IMR-90 (cell line): ENCODE results near the gene ACTN2. TPM values are rescaled to one million over a fixed set of nuclear protein-coding genes. Genes with fewer than 3 reads are reported as not detected.

Source experiments
- ATAC-seq: fragments of 200-7000 bp; cut with Tn5 transposase; 2 replicates; pipeline ENCODE4 v1.9.1; 2020; ENCODE audit warnings: low read depth, mild to moderate bottlenecking, moderate library complexity
- BruUV-seq: library from RNA; stranded (reverse); fragments of 400-500 nt; replicated peaks from 2 replicates; lab custom pipeline; 2021; lab: Mats Ljungman, UMichigan
- CTCF ChIA-PET: fragments of 300-600 bp; formaldehyde crosslinking; extraction: SDS; loops from one replicate; lab custom pipeline; 2021; ENCODE audit warnings: antibody characterized with exemption; lab: Yijun Ruan, JAX
- POLR2A ChIA-PET: fragments of 300-600 bp; sonication (Branson Sonifier 250); formaldehyde crosslinking; loops from one replicate; lab custom pipeline; 2022; ENCODE audit warnings: antibody characterized with exemption; ENCODE audit not compliant: unreplicated experiment; lab: Charles Lee
- DNase-seq: peaks from one replicate; pipeline ENCODE4 v3.0.0; 2013
- H2AFZ ChIP-seq: replicated peaks from 2 replicates; pipeline ENCODE3; 2013; ENCODE audit warnings: low read length, mild to moderate bottlenecking; ENCODE audit not compliant: poor library complexity
- H2AK5ac ChIP-seq: 2 replicates; pipeline ENCODE4 v1.6.1; 2013; ENCODE audit warnings: low read depth, low read length, inconsistent platforms
- H2AK9ac ChIP-seq: replicated peaks from 2 replicates; pipeline ENCODE3; 2013; ENCODE audit warnings: mild to moderate bottlenecking, low read depth, low read length, moderate library complexity; ENCODE audit not compliant: poor library complexity
- H2BK120ac ChIP-seq: 2 replicates; pipeline ENCODE4 v1.6.1; 2013; ENCODE audit warnings: low read depth, low read length, inconsistent platforms
- H2BK15ac ChIP-seq: 3 replicates; pipeline ENCODE4 v1.6.1; 2013; ENCODE audit warnings: low read depth, low read length, inconsistent platforms
- H2BK20ac ChIP-seq: 2 replicates; pipeline ENCODE4 v1.6.1; 2013; ENCODE audit warnings: low read depth, mild to moderate bottlenecking, inconsistent platforms, low read length, moderate library complexity
- H2BK5ac ChIP-seq: 2 replicates; pipeline ENCODE4 v1.6.1; 2013; ENCODE audit warnings: mild to moderate bottlenecking, low read depth, low read length, inconsistent platforms; ENCODE audit not compliant: poor library complexity, severe bottlenecking
- H3K14ac ChIP-seq: replicated peaks from 2 replicates; pipeline ENCODE4 v1.6.1; 2013; ENCODE audit warnings: low read depth, low read length, inconsistent platforms
- H3K18ac ChIP-seq: 2 replicates; pipeline ENCODE4 v1.6.1; 2013; ENCODE audit warnings: low read depth, low read length, control low read depth
- H3K23ac ChIP-seq: 2 replicates; pipeline ENCODE4 v1.6.1; 2013; ENCODE audit warnings: low read depth, low read length, inconsistent platforms
- H3K27ac ChIP-seq: 2 replicates; pipeline ENCODE4 v1.5.1; 2013; ENCODE audit warnings: mild to moderate bottlenecking, control low read depth, low read length; ENCODE audit not compliant: insufficient read depth
- H3K27me3 ChIP-seq: 2 replicates; pipeline ENCODE4 v1.6.1; 2013; ENCODE audit warnings: low read length; ENCODE audit not compliant: control insufficient read depth, insufficient read depth
- H3K36me3 ChIP-seq: 2 replicates; pipeline ENCODE4 v1.6.1; 2013; ENCODE audit warnings: low read length, mixed read lengths; ENCODE audit not compliant: control insufficient read depth, insufficient read depth
- H3K4ac ChIP-seq: 2 replicates; pipeline ENCODE4 v1.6.1; 2013; ENCODE audit warnings: low read depth, low read length, inconsistent platforms
- H3K4me1 ChIP-seq: 2 replicates; pipeline ENCODE4 v1.6.1; 2013; ENCODE audit warnings: low read length, mixed read lengths; ENCODE audit not compliant: control insufficient read depth, insufficient read depth
- H3K4me2 ChIP-seq: 2 replicates; pipeline ENCODE4 v1.6.1; 2013; ENCODE audit warnings: low read depth, mild to moderate bottlenecking, control low read depth, low read length, moderate library complexity
- H3K4me3 ChIP-seq: 2 replicates; pipeline ENCODE4 v1.5.1; 2013; ENCODE audit warnings: low read depth, mild to moderate bottlenecking, control low read depth, low read length, moderate library complexity; ENCODE audit not compliant: insufficient read depth
- H3K56ac ChIP-seq: 2 replicates; pipeline ENCODE4 v1.6.1; 2013; ENCODE audit warnings: low read length, inconsistent platforms; ENCODE audit not compliant: insufficient read depth; ENCODE audit errors: extremely low read depth
- H3K79me1 ChIP-seq, 2 experiments: 2 replicates each; pipeline ENCODE4 v1.6.1; 2013; ENCODE audit warnings: low read length in 2 of 2, inconsistent platforms in 1 of 2, low read depth in 1 of 2
- H3K9ac ChIP-seq: 2 replicates; pipeline ENCODE4 v1.6.1; 2013; ENCODE audit warnings: low read depth, low read length, control low read depth
- H3K9me1 ChIP-seq: 2 replicates; pipeline ENCODE4 v1.6.1; 2013; ENCODE audit warnings: low read length, inconsistent platforms; ENCODE audit not compliant: insufficient read depth
- H3K9me3 ChIP-seq: 2 replicates; pipeline ENCODE4 v1.6.1; 2013; ENCODE audit warnings: low read length; ENCODE audit not compliant: control insufficient read depth, insufficient read depth
- H4K20me1 ChIP-seq: 2 replicates; pipeline ENCODE4 v1.6.1; 2013; ENCODE audit warnings: low read length, inconsistent platforms; ENCODE audit not compliant: insufficient read depth
- H4K5ac ChIP-seq: 2 replicates; pipeline ENCODE4 v1.6.1; 2013; ENCODE audit warnings: mild to moderate bottlenecking, low read depth, low read length, control low read depth
- H4K8ac ChIP-seq, 2 experiments: 2 replicates each; pipeline ENCODE4 v1.6.1; 2013; ENCODE audit warnings: low read depth in 2 of 2, low read length in 2 of 2, control low read depth in 1 of 2, inconsistent platforms in 1 of 2
- H4K91ac ChIP-seq: 2 replicates; pipeline ENCODE4 v1.6.1; 2013; ENCODE audit warnings: low read depth, low read length, inconsistent platforms; ENCODE audit not compliant: insufficient read depth
- CEBPB ChIP-seq: IDR thresholded peaks from 2 replicates; pipeline ENCODE4 v1.6.1; 2012; ENCODE audit warnings: low read depth, low read length, improper control_type of control experiment
- MAZ ChIP-seq: IDR thresholded peaks from 2 replicates; pipeline ENCODE4 v1.6.1; 2012; ENCODE audit warnings: low read depth, mild to moderate bottlenecking, low read length, improper control_type of control experiment, moderate library complexity, borderline replicate concordance
- RFX5 ChIP-seq: IDR thresholded peaks from 2 replicates; pipeline ENCODE4 v1.8.0; 2012; ENCODE audit warnings: low read depth, mild to moderate bottlenecking, low read length, moderate library complexity
- WGBS, 2 experiments: methylation state at CpG; one replicate each; pipeline versions ENCODE4 v1.1.5 to v1.1.7; 2013; ENCODE audit warnings: missing lambda C conversion rate in 2 of 2; ENCODE audit not compliant: insufficient read length in 1 of 2; ENCODE audit errors: extremely low coverage in 2 of 2; 5-methylcytosine and 5-hydroxymethylcytosine counted together
- dilution Hi-C: fragments of 300-500 bp; cut with HindIII; formaldehyde crosslinking; loops from one replicate; pipeline ENCODE4 v1.14.3; 2018; ENCODE audit warnings: low sequenced_read_pairs; ENCODE audit not compliant: unreplicated experiment
- in situ Hi-C: fragments of 300-500 bp; cut with MboI; formaldehyde crosslinking; loops from 3 replicates; pipeline ENCODE4 v1.14.3; 2019; ENCODE audit warnings: low sequenced_read_pairs, inconsistent platforms, mixed read lengths
- intact Hi-C: fragments of 100-400 bp; cut with micrococcal nuclease; formaldehyde crosslinking; loops from 2 replicates; pipeline ENCODE4 v1.10.0; 2022
- polyA plus RNA-seq, 3 experiments: library from polyadenylated mRNA; depleted of rRNA; stranded (reverse); fragments of >200 nt; gene quantifications; 2 replicates each; pipeline ENCODE4 v1.2.3, GENCODE V29; 2012; ENCODE audit warnings: low replicate concordance in 1 of 3
- total RNA-seq: library from RNA; depleted of rRNA; stranded (reverse); fragments of >200 nt; gene quantifications from 2 replicates; pipeline ENCODE4 v1.2.3, GENCODE V29; 2012

Gene ACTN2
- total and polyA plus RNA-seq, 2 of the 4 experiments (the other 2 are of a cell fraction): under 0.01 TPM; not detected in 1

GRCh38 chr1:236720206-236720605, 33.9 kb downstream of the ACTN2 start:
- Histone ChIP-seq H4K5ac (no peak overlapping the region), H3K27ac (no peak overlapping the region), H3K14ac (no peak overlapping the region), H2AK5ac (no peak overlapping the region), H2BK120ac (no peak overlapping the region), H4K8ac (no peak overlapping the region), H3K4me3 (no peak overlapping the region), H2AFZ (no peak overlapping the region), H3K36me3 (no peaks in the 10 kb centered on the region), H2BK15ac (no peak overlapping the region), H3K18ac (no peak overlapping the region), H3K9me3 (peaks cover 6% of the 10 kb centered on the region; the same call in 1 of the 2 replicates), H3K23ac (no peak overlapping the region), H4K20me1 (no peaks in the 10 kb centered on the region), H3K9ac (no peak overlapping the region), H3K4me1 (no peaks in the 10 kb centered on the region), H3K9me1 (no peaks in the 10 kb centered on the region), H3K56ac (no peak overlapping the region), H2BK20ac (no peak overlapping the region), H4K91ac (no peak overlapping the region), H3K4ac (no peak overlapping the region), H3K4me2 (no peak overlapping the region), H3K79me1 (no peaks in the 10 kb centered on the region), H3K27me3 (no peaks in the 10 kb centered on the region), H2BK5ac (no peak overlapping the region), H2AK9ac (no peak overlapping the region)
- ChIA-PET POLR2A (no interaction called here), CTCF (interaction anchor here (0.6 kb wide), 1 partner anchor 38 kb away, joined by 3 read pairs; no protein-coding TSS in a partner anchor)
- no TSS peak for BruUV-seq
- intact Hi-C loops (no loop called here), in situ Hi-C loops (no loop called here), dilution Hi-C loops (no loop called here)
- WGBS, 2 experiments: no CpG with 5 or more reads among the region's 3 CpGs
- DNase-seq (no peak), ATAC-seq (no peak)
- no peak for TF ChIP-seq RFX5
- no peak for TF ChIP-seq MAZ
- no peak for TF ChIP-seq CEBPB
